Osteocyte (in vitro differentiated cells): ENCODE results near the gene GMEB2. TPM values are rescaled to one million over a fixed set of nuclear protein-coding genes. Genes with fewer than 3 reads are reported as not detected.

Experiments
- DNase-seq: peaks from one replicate; pipeline ENCODE4 v3.0.0; 2021; ENCODE audit warnings: mixed read lengths; ENCODE audit not compliant: unreplicated experiment; ENCODE audit errors: extremely low spot score
- H3K27ac Mint-ChIP-seq: one replicate; pipeline ENCODE4 v1.8.0; 2021; ENCODE audit warnings: mild to moderate bottlenecking, mixed read lengths; ENCODE audit not compliant: unreplicated experiment
- H3K27me3 Mint-ChIP-seq: one replicate; pipeline ENCODE4 v1.8.0; 2021; ENCODE audit warnings: mixed read lengths; ENCODE audit not compliant: unreplicated experiment
- H3K36me3 Mint-ChIP-seq: one replicate; pipeline ENCODE4 v1.8.0; 2021; ENCODE audit warnings: mixed read lengths; ENCODE audit not compliant: unreplicated experiment
- H3K4me1 Mint-ChIP-seq: one replicate; pipeline ENCODE4 v1.8.0; 2021; ENCODE audit warnings: mixed read lengths; ENCODE audit not compliant: unreplicated experiment
- H3K4me3 Mint-ChIP-seq: one replicate; pipeline ENCODE4 v1.8.0; 2021; ENCODE audit warnings: mild to moderate bottlenecking, moderate library complexity, mixed read lengths; ENCODE audit not compliant: unreplicated experiment
- H3K9me3 Mint-ChIP-seq: one replicate; pipeline ENCODE4 v1.8.0; 2021; ENCODE audit warnings: mixed read lengths; ENCODE audit not compliant: unreplicated experiment
- total RNA-seq: library from RNA; stranded (reverse); gene quantifications from 2 replicates; pipeline ENCODE4 v1.2.1, GENCODE V29; 2021
- TF ChIP-seq, protein P1 (sequence below): fragments of 200-600 bp; sonication (generic); IDR thresholded peaks from 2 replicates; pipeline ENCODE4 v1.5.0; 2021; ENCODE audit warnings: antibody characterized with exemption, mild to moderate bottlenecking, moderate library complexity

GMEB2 gene
- total RNA-seq, 1 donor from 2014 or later = 12.1 TPM

DNA sequence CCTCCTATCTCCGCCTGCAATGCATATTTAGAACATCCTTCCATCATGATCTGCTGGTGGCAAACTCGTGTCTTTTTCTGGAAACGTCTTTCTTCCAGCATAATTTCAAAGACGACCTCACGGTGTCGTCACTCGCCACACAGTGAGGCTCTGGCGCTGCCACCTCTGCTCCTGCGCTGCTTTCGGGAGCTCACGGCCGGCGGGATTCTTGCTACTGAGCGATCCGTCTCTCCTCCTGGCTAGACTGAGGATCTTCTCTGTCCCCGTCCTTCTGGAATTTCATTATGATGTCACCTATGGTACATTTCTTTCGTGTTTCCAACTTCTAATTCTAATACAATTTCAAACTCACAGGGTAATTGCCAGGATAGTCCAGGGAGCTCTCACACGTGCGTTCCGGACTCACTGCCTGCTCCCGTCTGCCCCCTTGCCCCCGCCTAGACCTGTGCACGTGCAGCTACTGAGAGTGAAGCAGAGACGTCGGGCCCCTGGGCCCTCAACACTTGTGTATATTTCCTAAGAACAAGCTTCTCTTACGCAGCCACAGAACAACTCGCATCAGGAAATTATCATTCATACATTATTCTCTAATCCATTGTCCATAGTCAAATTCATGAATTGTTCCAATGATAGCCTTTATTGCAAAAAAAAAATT is 27.4 kb downstream of the GMEB2 start:
- H3K27me3 Mint-ChIP-seq = no peaks in the 10 kb centered on the region

DNA sequence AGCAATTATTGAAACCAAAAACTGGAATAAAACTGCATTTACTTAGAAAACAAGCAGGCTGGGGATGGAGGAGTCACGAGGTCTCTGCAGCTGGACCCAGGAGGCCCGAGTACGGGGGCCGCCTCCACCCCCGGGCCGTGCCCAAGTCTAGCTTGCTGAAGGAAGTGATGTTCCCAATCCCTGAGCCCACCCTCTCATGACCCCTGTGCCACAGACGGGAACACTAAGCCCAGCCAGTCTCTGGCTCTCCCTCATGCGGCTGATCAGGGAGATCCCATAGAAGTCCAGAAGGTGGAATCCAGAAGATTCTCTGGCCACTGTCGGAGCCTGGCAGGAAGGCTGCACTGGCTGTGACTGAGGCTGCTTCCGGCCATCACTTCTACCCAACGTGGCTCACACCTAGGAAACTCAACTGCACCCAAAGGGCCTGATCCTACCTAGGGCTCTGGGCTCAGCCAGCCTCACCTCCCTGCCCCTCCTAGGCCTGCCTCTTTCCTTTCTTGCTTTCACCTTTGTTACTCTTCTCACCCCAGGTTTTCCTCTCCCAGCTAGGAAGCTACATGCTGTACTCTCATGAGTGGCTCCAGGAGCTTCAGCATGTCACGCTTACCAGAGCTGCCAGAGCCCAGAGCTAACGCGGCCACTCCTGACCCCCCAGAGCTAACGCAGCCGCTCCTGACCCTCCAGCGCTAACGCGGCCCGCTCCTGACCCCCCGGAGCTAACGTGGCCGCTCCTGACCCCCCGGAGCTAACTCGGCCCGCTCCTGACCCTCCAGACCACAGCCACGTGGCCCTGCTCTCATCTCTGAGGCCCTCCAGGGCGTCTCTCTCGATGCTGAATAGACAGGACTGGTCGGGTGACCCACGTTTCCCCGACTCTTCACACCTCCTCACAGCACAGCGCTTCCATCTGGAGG is 28.2 kb downstream of the GMEB2 start:
- H3K4me3 Mint-ChIP-seq = no peak overlapping the region

More for the DNA sequence above, 27.4 kb downstream of the GMEB2 start:
- Mint-ChIP-seq H3K27ac (no peak overlapping the region), H3K9me3 (no peaks in the 10 kb centered on the region), H3K4me1 (no peaks in the 10 kb centered on the region), H3K4me3 (no peak overlapping the region), H3K36me3 (peaks cover 21% of the 10 kb centered on the region)
- no peak for DNase-seq
- TF ChIP-seq, protein P1, sequence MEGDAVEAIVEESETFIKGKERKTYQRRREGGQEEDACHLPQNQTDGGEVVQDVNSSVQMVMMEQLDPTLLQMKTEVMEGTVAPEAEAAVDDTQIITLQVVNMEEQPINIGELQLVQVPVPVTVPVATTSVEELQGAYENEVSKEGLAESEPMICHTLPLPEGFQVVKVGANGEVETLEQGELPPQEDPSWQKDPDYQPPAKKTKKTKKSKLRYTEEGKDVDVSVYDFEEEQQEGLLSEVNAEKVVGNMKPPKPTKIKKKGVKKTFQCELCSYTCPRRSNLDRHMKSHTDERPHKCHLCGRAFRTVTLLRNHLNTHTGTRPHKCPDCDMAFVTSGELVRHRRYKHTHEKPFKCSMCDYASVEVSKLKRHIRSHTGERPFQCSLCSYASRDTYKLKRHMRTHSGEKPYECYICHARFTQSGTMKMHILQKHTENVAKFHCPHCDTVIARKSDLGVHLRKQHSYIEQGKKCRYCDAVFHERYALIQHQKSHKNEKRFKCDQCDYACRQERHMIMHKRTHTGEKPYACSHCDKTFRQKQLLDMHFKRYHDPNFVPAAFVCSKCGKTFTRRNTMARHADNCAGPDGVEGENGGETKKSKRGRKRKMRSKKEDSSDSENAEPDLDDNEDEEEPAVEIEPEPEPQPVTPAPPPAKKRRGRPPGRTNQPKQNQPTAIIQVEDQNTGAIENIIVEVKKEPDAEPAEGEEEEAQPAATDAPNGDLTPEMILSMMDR = no peak

DNA sequence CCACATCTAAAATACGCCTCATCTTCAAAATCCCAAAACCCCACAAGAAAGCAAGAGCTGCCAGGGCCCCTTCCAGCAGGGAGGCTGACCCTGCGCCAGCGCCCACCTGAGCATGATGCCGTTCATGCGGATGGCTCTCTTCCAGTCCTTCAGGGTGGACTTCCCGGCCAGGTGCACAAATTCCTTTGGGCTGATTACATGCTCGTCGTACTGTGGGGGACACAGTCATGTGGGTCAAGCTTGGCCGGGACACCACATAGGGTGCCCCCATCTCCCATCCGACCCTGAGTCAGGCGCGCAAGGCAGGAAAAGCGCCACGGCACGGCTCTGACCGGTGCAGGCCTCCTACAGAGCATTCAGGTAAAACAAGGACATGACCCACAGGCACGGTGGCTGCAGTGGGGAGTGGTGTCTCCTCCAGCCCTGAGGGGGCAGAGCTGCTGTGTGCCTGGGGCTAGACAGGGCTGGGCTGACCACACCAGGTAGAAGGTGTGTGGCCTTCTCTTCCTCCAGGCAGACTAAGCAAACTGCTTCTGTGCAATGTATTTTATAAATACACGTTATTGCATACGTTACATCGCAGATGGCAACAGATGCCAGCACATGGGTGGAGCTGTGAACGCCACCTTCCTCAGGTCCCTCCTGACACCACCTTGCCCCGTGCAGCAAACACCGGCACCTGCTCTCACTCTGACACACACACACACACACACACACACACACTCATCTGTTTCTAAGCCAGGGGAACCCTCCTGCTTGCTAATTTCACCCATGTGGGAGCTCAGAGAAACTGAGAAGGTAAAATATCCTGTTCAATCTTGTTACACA is 29.0 kb downstream of the GMEB2 start:
- H3K27me3 Mint-ChIP-seq = no peaks in the 10 kb centered on the region
- DNase-seq = no peak
- H3K9me3 Mint-ChIP-seq = no peaks in the 10 kb centered on the region
- no peak overlapping the region for H3K27ac Mint-ChIP-seq
- TF ChIP-seq, protein P1 = no peak
- H3K4me3 Mint-ChIP-seq = no peak overlapping the region
- H3K36me3 Mint-ChIP-seq = peaks cover 23% of the 10 kb centered on the region
- H3K4me1 Mint-ChIP-seq = no peaks in the 10 kb centered on the region

More for the DNA sequence above, 28.2 kb downstream of the GMEB2 start:
- H3K27me3 Mint-ChIP-seq = no peaks in the 10 kb centered on the region
- H3K36me3 Mint-ChIP-seq = peaks cover 21% of the 10 kb centered on the region
- TF ChIP-seq, protein P1 = no peak
- no peaks in the 10 kb centered on the region for H3K4me1 Mint-ChIP-seq
- no peak overlapping the region for H3K27ac Mint-ChIP-seq
- H3K9me3 Mint-ChIP-seq = no peaks in the 10 kb centered on the region
- no peak for DNase-seq

DNA sequence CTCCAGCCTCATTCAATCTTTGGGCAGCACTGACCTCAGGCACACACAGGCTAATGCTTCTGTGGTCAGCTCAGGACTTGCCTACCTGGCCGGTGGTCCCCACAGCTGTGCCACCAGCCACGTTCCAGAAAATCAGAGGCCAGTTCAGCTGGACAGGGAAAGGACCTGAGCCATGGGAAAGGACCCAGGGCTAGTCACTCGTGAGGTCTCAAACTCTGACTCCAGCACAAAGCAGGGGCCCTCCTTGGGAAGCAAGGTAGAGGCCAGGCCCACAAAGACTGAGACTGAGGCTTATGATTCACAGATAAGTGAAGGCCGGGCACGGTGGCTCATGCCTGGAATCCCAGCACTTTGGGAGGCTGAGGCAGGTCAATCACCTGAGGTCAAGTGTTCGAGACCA is 30.5 kb downstream of the GMEB2 start:
- H3K9me3 Mint-ChIP-seq = no peaks in the 10 kb centered on the region
- no peak for DNase-seq
- H3K27me3 Mint-ChIP-seq = no peaks in the 10 kb centered on the region
- H3K4me3 Mint-ChIP-seq = no peak overlapping the region
- TF ChIP-seq, protein P1 = no peak
- H3K4me1 Mint-ChIP-seq = no peaks in the 10 kb centered on the region
- no peak overlapping the region for H3K27ac Mint-ChIP-seq
- H3K36me3 Mint-ChIP-seq = peaks cover 16% of the 10 kb centered on the region
